ENCODE measurements around the gene EXOC6B. TPM values are rescaled to one million over a fixed set of nuclear protein-coding genes. Genes with fewer than 3 reads are reported as not detected.

EXOC6B gene
- total RNA-seq, 4 donors from 2014 or later: 15.7 to 58.4 (median 37.9) TPM

DNA sequence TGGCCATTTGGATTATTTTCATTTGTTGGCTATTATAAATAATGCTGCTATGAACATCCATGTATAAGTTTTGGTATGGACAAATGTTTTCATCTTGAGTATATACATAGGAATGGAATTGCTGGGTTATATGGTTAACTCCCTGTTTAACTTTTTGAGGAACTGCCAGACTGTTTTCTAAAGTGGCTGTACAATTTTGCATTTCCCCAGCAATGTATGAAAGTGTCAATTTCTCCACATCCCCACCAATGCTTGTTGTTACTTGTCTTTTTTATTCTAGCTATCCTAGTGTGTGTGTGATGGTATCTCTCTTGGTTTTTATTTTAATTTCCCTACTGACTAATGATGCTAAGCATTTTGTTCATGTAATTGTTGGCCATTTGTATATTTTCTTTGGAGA lies 587.5 kb downstream of the EXOC6B start:
- H3K9me3 ChIP-seq: no peaks in the 10 kb centered on the region
- in situ Hi-C loops (cut with MboI; ENCODE audit: low pct_ligation_motif_present in 1 of 4, low pct_unique_long_range_greater_than_20kb in 1 of 4, low sequenced_read_pairs in 3 of 4) (no loop called here), intact Hi-C loops (cut with DNase I; ENCODE audit: low total_unique reads) (no loop called here)
- no peak for DNase-seq
- H3K27ac ChIP-seq: no peak overlapping the region
- no peak for TF ChIP-seq EP300 (IDR thresholded peaks at IDR 0.05; ENCODE audit: low read depth)
- no peak for TF ChIP-seq POLR2AphosphoS5 (IDR thresholded peaks at IDR 0.05)
- TF ChIP-seq POLR2A (IDR thresholded peaks at IDR 0.05): no peak
- TF ChIP-seq, protein P1, sequence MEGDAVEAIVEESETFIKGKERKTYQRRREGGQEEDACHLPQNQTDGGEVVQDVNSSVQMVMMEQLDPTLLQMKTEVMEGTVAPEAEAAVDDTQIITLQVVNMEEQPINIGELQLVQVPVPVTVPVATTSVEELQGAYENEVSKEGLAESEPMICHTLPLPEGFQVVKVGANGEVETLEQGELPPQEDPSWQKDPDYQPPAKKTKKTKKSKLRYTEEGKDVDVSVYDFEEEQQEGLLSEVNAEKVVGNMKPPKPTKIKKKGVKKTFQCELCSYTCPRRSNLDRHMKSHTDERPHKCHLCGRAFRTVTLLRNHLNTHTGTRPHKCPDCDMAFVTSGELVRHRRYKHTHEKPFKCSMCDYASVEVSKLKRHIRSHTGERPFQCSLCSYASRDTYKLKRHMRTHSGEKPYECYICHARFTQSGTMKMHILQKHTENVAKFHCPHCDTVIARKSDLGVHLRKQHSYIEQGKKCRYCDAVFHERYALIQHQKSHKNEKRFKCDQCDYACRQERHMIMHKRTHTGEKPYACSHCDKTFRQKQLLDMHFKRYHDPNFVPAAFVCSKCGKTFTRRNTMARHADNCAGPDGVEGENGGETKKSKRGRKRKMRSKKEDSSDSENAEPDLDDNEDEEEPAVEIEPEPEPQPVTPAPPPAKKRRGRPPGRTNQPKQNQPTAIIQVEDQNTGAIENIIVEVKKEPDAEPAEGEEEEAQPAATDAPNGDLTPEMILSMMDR (IDR thresholded peaks at IDR 0.05): no peak
- H3K27me3 ChIP-seq: no peaks in the 10 kb centered on the region
- no peak overlapping the region for H3K4me3 ChIP-seq
- no peaks in the 10 kb centered on the region for H3K36me3 ChIP-seq
- H3K4me1 ChIP-seq: peaks cover 0 to 39% (median 5%) of the 10 kb centered on the region in 4 donors

DNA sequence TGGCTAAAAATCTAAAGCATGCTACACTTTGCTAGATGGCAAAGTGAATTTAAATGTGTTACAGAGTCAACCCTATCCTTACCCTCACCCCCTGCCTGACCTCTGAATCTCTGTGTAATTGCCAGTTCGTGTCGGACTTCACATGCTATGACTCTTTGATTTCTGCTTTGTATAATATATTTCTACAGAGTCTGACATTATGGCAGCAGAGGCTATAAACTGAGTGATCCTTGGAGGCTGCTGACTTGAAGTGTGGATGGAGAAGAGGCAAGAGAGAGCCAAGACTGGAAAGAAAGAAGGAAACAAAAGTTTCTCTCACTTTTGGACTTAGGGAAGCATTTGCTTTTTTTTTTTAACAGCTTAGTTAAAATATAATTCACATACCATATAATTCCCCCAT lies 588.3 kb downstream of the EXOC6B start:
- Histone ChIP-seq H3K9me3 (no peaks in the 10 kb centered on the region), H3K4me3 (no peak overlapping the region), H3K4me1 (peaks cover 0 to 39% (median 5%) of the 10 kb centered on the region in 4 donors), H3K27ac (no peak overlapping the region), H3K27me3 (no peaks in the 10 kb centered on the region), H3K36me3 (no peaks in the 10 kb centered on the region)
- intact Hi-C loops (cut with DNase I; ENCODE audit: low total_unique reads) (no loop called here), in situ Hi-C loops (cut with MboI; ENCODE audit: low pct_ligation_motif_present in 1 of 4, low pct_unique_long_range_greater_than_20kb in 1 of 4, low sequenced_read_pairs in 3 of 4) (no loop called here)
- DNase-seq: no peak
- WGBS, 2 donors (ENCODE audit: low coverage in 1 of 2): 33 to 34% methylated on average over 2 of the region's 2 CpGs
- TF ChIP-seq, protein P1 (IDR thresholded peaks at IDR 0.05): no peak
- no peak for TF ChIP-seq EP300 (IDR thresholded peaks at IDR 0.05; ENCODE audit: low read depth)
- no peak for TF ChIP-seq POLR2A (IDR thresholded peaks at IDR 0.05)
- TF ChIP-seq POLR2AphosphoS5 (IDR thresholded peaks at IDR 0.05): no peak

DNA sequence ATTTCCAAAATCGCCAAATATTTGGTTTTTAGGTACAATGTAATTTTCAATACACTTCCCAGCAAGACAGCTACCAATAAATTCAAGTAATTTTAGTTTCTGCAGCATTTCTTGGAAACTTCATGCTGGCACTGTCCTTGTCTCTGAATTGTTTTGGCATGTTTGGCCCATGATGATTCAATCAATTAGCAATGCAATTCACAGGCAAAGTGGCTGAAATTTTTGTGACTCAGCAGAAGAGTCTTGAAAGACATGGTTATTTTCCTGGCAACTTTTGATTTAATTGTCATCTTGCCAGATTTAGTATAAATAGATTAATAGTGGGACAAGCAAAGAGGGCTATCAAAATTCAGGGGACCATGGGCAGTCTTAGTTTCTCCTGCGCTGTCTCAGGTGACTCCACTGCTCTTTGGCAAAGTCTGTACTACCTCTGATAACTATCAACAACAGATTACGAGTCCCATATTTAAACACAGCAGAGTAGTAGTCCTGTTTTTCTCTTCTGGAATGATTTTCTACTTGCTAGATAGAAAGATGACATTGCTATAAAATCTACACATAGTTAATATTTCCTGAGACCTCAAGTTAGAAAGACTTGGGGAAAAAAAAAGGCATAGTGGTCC lies 589.3 kb downstream of the EXOC6B start:
- intact Hi-C loops (cut with DNase I; ENCODE audit: low total_unique reads): no loop called here

DNA sequence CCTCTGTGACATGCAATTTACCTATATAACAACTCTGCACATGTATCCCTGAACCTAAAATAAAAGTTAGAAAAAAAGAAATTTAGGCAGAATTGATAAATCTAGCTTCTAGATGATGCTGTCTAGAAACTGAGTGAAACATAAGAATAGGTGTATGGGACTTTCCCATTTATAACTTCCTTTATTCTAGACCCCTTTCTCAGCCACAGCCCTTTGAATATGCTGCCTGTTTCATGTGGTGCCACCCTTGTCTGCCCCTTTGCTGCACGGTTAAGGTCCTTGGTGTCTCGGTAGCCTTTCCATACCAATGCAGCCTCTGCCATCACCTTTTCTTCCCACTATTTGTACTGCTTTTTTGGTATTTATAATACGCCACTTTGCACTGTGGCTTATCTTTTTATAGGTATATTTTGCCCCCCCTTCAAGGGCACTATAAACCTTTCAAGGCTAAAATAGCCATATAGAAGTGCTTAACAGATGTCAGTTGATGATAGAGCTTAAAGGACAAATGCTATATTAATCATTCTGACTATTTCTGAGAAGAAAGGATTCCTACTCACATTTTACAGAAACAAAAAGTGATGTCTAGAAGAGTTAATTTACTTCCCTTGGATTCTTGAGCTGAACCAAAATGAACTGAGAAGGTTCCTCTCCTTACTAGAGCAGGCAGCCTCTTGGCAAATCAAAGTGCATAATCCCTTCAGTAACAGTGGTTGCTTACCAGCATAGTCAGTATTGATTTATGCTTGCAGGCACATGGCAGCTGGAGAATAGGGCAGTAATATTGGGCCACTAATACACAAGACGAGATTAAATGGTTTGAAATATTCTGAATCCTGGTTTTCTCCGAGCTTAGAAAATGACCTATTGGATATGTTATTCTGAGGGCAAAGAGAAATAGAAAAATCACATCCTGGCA lies 590.1 kb downstream of the EXOC6B start:
- Histone ChIP-seq H3K27me3 (no peaks in the 10 kb centered on the region), H3K27ac (no peak overlapping the region), H3K4me1 (peaks cover 0 to 25% (median 3%) of the 10 kb centered on the region in 4 donors), H3K4me3 (no peak overlapping the region), H3K36me3 (no peaks in the 10 kb centered on the region), H3K9me3 (no peaks in the 10 kb centered on the region)
- intact Hi-C loops (cut with DNase I; ENCODE audit: low total_unique reads) (no loop called here), in situ Hi-C loops (cut with MboI; ENCODE audit: low pct_ligation_motif_present in 1 of 4, low pct_unique_long_range_greater_than_20kb in 1 of 4, low sequenced_read_pairs in 3 of 4) (no loop called here)
- no peak for DNase-seq
- WGBS, 2 donors (ENCODE audit: low coverage in 1 of 2): 57 to 58% methylated on average over 5 of the region's 5 CpGs
- TF ChIP-seq POLR2A (IDR thresholded peaks at IDR 0.05): no peak
- TF ChIP-seq, protein P1 (IDR thresholded peaks at IDR 0.05): no peak
- no peak for TF ChIP-seq EP300 (IDR thresholded peaks at IDR 0.05; ENCODE audit: low read depth)
- no peak for TF ChIP-seq POLR2AphosphoS5 (IDR thresholded peaks at IDR 0.05)

More for the DNA sequence above, 589.3 kb downstream of the EXOC6B start:
- TF ChIP-seq, protein P1 (IDR thresholded peaks at IDR 0.05): no peak
- TF ChIP-seq POLR2AphosphoS5 (IDR thresholded peaks at IDR 0.05) (no peak), POLR2A (IDR thresholded peaks at IDR 0.05) (no peak), EP300 (IDR thresholded peaks at IDR 0.05; ENCODE audit: low read depth) (no peak)
- no peak for DNase-seq
- Histone ChIP-seq H3K27ac (no peak overlapping the region), H3K4me3 (no peak overlapping the region), H3K4me1 (peaks cover 0 to 33% (median 5%) of the 10 kb centered on the region in 4 donors), H3K9me3 (no peaks in the 10 kb centered on the region), H3K36me3 (no peaks in the 10 kb centered on the region), H3K27me3 (no peaks in the 10 kb centered on the region)
- in situ Hi-C loops (cut with MboI; ENCODE audit: low pct_ligation_motif_present in 1 of 4, low pct_unique_long_range_greater_than_20kb in 1 of 4, low sequenced_read_pairs in 3 of 4): no loop called here
- WGBS, 2 donors (ENCODE audit: low coverage in 1 of 2): 82 to 85% methylated on average over 3 of the region's 3 CpGs
